ENCODE results near the gene FABP1.

DNA sequence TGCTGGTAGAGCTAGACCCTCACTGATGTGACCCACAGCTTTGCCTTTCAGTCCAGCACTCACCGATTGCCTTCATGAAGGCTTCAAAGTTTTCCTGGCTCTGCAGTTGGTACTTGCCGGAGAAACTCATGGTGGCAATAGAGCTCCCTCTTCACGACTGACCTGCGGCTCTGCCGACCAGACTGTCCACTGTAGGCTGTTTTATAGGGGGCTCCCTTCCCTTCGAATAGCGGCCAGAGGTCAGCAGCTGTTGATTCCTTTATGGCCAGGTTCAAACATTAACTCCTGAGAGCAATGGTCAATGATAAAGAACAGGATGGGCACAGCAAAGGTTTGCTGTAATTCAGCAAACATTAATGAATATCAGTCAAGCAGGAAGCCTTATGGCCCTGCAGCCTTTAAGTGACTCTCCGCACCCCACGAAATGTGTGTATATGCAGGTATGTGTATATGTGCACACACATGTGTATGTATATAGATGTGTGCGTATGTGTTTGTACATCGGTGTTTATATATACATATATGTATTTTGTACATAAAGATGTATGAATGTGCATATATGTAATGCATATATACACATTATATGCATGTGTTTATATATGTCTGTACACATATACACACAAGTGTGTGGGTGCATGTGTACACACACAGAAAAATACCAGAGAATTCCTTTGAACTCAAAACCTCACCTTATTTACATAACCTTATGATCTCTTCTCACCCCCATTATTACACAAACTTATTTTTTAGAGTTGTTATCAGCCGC, at the start of gene FABP1:
- TF ChIP-seq, protein P1, sequence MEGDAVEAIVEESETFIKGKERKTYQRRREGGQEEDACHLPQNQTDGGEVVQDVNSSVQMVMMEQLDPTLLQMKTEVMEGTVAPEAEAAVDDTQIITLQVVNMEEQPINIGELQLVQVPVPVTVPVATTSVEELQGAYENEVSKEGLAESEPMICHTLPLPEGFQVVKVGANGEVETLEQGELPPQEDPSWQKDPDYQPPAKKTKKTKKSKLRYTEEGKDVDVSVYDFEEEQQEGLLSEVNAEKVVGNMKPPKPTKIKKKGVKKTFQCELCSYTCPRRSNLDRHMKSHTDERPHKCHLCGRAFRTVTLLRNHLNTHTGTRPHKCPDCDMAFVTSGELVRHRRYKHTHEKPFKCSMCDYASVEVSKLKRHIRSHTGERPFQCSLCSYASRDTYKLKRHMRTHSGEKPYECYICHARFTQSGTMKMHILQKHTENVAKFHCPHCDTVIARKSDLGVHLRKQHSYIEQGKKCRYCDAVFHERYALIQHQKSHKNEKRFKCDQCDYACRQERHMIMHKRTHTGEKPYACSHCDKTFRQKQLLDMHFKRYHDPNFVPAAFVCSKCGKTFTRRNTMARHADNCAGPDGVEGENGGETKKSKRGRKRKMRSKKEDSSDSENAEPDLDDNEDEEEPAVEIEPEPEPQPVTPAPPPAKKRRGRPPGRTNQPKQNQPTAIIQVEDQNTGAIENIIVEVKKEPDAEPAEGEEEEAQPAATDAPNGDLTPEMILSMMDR (IDR thresholded peaks at IDR 0.05): no peak
- TF ChIP-seq POLR2A (IDR thresholded peaks at IDR 0.05): no peak
